Right atrium auricular region (tissue), 2 donors: ENCODE measurements around the gene PPHLN1. TPM values are rescaled to one million over a fixed set of nuclear protein-coding genes. Genes with fewer than 3 reads are reported as not detected.

Experiments
- DNase-seq: peaks from one replicate; pipeline ENCODE4 v3.0.0-alpha.2; 2019; ENCODE audit warnings: low spot score
- H3K27ac ChIP-seq, 2 donors: fragments of 200-600 bp; sonication (generic); 1 replicate in 1 of 2; 2 replicates in 1 of 2; pipeline ENCODE4 v1.5.1; 2016 to 2019
- H3K27me3 ChIP-seq, 2 donors: fragments of 200-600 bp; sonication (generic); one replicate each; pipeline versions ENCODE4 v1.5.1 to v1.6.0; 2017 to 2019
- H3K36me3 ChIP-seq: fragments of 200-600 bp; sonication (generic); one replicate; pipeline ENCODE4 v1.5.1; 2016
- H3K4me1 ChIP-seq, 2 donors: fragments of 200-600 bp; sonication (generic); one replicate each; pipeline versions ENCODE4 v1.5.1 to v1.6.0; 2017 to 2019
- H3K4me3 ChIP-seq, 2 donors: fragments of 200-600 bp; sonication (generic); 1 replicate in 1 of 2; 2 replicates in 1 of 2; pipeline ENCODE4 v1.5.1; 2017 to 2019; ENCODE audit warnings: mild to moderate bottlenecking in 1 of 2, moderate library complexity in 1 of 2
- H3K9me3 ChIP-seq, 2 donors: fragments of 200-600 bp; sonication (generic); one replicate each; pipeline ENCODE4 v1.5.1; 2019
- CTCF ChIP-seq, 2 donors: fragments of 200-600 bp; sonication (generic); IDR thresholded peaks; one replicate each; pipeline ENCODE4 v1.5.1; 2019; ENCODE audit warnings: antibody characterized with exemption in 2 of 2
- total RNA-seq, 2 donors: library from RNA; depleted of rRNA; stranded (reverse); fragments of >200 nt; gene quantifications; one replicate each; pipeline ENCODE4 v1.1.0, GENCODE V29; 2016

The PPHLN1 gene
- total RNA-seq = 10 to 100 TPM; 36.6 to 46.6 TPM

- peaks cover 0 to 25% of the 10 kb centered on the region in 2 donors for H3K4me1 ChIP-seq
- peak; percentile 85 for DNase-seq
- peak within 1 kb of the TSS; percentile 74 to 96 for H3K4me3 ChIP-seq
- H3K36me3 ChIP-seq = no peaks in the 10 kb centered on the region
- H3K9me3 ChIP-seq = no peaks in the 10 kb centered on the region
- no peaks in the 10 kb centered on the region for H3K27me3 ChIP-seq
- TF ChIP-seq CTCF (IDR thresholded peaks at IDR 0.05) = peak in 1 of 2 donors; percentile 20
- peak within 1 kb of the TSS; percentile 84 to 89 for H3K27ac ChIP-seq
These were observed at the start of gene PPHLN1, which contains the start of gene ZCRB1 for GRCh38 chr12:42325653-42326474. Gene PPHLN1, plus strand, starts transcription at chr12:42326167. Its CDS starts 9,736 bp downstream, at chr12:42335903. Gene ZCRB1, minus strand, starts transcription at chr12:42326094. Its CDS starts 1,992 bp downstream, at chr12:42324102.

DNA sequence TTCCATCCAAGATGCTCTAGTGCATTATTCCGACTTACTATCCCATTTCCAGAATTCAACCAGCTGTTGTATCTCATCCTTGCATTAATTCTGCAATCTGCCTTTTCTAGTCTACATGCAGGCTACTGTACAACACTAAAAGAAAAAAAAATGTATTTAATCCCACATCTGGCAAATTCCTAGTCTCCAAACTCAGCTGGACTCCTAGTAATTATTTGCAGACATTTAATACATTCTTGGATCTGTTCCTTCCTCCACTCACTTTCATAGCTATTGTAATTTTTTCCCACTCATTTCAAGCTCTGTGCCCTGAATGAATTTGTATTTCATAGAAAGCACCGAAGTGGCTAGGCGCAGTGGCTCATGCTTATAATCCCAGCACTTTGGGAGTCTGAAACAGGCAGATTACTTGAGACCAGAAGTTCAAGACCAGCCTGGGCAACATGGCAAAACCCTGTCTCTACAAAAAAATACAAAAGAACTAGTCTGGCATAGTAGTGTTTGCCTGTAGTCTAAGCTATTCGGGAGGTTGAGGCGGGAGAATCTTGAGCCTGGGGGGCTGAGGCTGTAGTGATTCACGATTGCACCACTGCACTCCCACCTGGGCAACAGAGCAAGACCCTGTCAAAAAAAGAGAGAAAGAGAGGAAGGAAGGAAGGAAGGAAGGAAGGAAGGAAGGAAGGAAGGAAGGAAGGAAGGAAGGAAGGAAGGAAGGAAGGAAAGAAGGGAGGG is 48.4 kb upstream of the PPHLN1 start:
- Histone ChIP-seq H3K4me3 (no peak overlapping the region), H3K36me3 (no peaks in the 10 kb centered on the region), H3K4me1 (no peaks in the 10 kb centered on the region), H3K9me3 (no peaks in the 10 kb centered on the region), H3K27me3 (no peaks in the 10 kb centered on the region), H3K27ac (no peak overlapping the region)
- no peak for TF ChIP-seq CTCF (IDR thresholded peaks at IDR 0.05)
- no peak for DNase-seq

DNA sequence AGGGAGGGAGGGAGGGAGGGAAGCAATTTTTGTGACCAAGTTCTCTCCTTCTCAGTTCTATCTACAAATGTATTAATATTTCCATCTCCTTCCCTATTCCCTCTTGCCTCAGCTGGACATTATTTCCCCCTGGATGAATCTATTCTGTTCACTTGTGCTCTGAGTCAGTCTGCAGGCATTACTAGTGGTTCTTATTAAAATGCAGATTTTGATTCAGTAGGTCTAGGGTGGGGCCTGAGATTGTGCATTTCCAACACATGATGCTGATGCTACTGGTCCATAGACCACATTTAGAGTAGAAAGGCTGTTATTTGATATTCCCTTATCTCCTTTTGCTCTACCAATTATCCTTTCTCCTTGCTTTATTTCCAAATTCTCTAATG is 47.8 kb upstream of the PPHLN1 start:
- H3K27me3 ChIP-seq = no peaks in the 10 kb centered on the region

DNA sequence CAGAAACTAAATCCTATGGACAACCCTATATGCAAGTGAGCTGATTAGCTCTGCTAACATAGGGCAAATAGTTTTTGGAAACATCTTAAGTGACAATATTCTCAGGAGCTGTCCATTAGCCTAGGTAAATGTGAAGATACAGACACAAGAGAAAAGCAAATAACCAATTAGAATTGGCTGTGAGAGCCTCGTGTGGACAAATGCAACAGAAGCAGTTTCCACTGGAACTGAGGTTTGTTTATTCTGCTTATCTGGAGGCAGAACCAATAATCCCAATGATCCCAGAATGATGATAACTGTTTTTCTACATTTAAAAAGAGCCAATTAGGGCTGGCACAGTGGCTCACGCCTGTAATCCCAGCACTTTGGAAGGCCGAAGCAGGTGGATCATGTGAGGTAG is 44.7 kb upstream of the PPHLN1 start:
- no peak for TF ChIP-seq CTCF (IDR thresholded peaks at IDR 0.05)
- Histone ChIP-seq H3K27ac (no peak overlapping the region), H3K4me1 (no peaks in the 10 kb centered on the region), H3K36me3 (no peaks in the 10 kb centered on the region), H3K9me3 (no peaks in the 10 kb centered on the region), H3K27me3 (no peaks in the 10 kb centered on the region), H3K4me3 (no peak overlapping the region)
- DNase-seq = no peak

More for the DNA sequence above, 47.8 kb upstream of the PPHLN1 start:
- Histone ChIP-seq H3K36me3 (no peaks in the 10 kb centered on the region), H3K4me3 (no peak overlapping the region), H3K9me3 (no peaks in the 10 kb centered on the region), H3K27ac (no peak overlapping the region), H3K4me1 (no peaks in the 10 kb centered on the region)
- no peak for DNase-seq
- TF ChIP-seq CTCF (IDR thresholded peaks at IDR 0.05) = no peak

- Histone ChIP-seq H3K27ac (no peak overlapping the region), H3K9me3 (no peaks in the 10 kb centered on the region), H3K27me3 (no peaks in the 10 kb centered on the region), H3K36me3 (no peaks in the 10 kb centered on the region), H3K4me1 (no peaks in the 10 kb centered on the region), H3K4me3 (no peak overlapping the region)
- no peak for DNase-seq
- no peak for TF ChIP-seq CTCF (IDR thresholded peaks at IDR 0.05)
These were observed 44.1 kb upstream of the PPHLN1 start for GRCh38 chr12:42281844-42282243.
